Measurements from ENCODE around the gene TMEM130. TPM values are rescaled to one million over a fixed set of nuclear protein-coding genes. Genes with fewer than 3 reads are reported as not detected.
"Not testable (repeated sequence)": the region's sequence is repeated elsewhere in the genome, so short reads cannot be mapped to it uniquely, and the experiment has no call there.

TMEM130 gene
- total RNA-seq, 1 donor from 2014 or later = 5.7 TPM

- ATAC-seq (peak; percentile 85), DNase-seq (ENCODE audit: low spot score) (peak; percentile 84)
- intact Hi-C loops (cut with DNase I) = no loop called here
Observed at GRCh38 chr7:98878365-98879197, 8.8 kb upstream of the TMEM130 start, which contains the start of gene TRRAP. TSS of gene TRRAP (plus strand) at chr7:98878532. CDS start at chr7:98881151, 2,619 bp downstream.

DNA sequence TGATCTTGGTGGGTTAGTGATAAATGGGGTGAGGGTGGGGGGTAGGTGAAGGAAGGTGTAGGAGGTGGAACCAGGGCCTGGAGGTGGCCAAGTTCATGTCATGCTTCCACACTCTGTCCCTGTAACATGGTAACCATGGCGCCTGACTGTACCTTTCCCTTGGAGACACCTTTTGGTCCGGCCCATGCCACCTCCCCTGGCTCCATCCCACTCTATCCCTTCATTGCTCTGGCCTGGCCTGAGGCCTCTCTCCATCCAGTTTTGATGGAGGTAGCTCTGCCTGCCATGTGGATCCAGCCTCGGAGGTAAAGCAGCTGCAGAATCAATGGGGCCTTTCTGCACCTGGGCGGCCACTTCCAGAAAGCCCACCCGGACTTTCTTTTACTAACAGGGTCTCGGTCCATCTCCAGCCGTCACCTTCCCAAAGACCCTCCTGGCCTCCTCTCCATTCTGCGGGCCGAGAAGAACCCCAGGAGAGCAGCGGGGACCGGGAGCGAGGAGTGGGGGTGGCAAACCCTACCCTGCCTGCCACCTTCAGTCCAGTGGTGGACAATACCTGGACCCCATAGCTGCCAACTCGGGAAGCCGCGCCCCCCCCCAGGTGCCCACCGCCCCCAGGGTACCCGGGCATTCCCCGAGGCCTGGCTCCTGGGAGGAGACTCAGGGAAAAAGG, 8.0 kb upstream of the TMEM130 start:
- no peak for DNase-seq (ENCODE audit: low spot score)
- peak; percentile 31 for ATAC-seq
- intact Hi-C loops (cut with DNase I) = no loop called here

GRCh38 chr7:98877146-98877545, 7.3 kb upstream of the TMEM130 start:
- intact Hi-C loops (cut with DNase I) = no loop called here
- no peak for ATAC-seq
- peak; percentile 50 for DNase-seq (ENCODE audit: low spot score)

GRCh38 chr7:98875501-98875900, 5.7 kb upstream of the TMEM130 start:
- no peak for ATAC-seq
- DNase-seq (ENCODE audit: low spot score) = peak; percentile 42
- intact Hi-C loops (cut with DNase I) = no loop called here

DNA sequence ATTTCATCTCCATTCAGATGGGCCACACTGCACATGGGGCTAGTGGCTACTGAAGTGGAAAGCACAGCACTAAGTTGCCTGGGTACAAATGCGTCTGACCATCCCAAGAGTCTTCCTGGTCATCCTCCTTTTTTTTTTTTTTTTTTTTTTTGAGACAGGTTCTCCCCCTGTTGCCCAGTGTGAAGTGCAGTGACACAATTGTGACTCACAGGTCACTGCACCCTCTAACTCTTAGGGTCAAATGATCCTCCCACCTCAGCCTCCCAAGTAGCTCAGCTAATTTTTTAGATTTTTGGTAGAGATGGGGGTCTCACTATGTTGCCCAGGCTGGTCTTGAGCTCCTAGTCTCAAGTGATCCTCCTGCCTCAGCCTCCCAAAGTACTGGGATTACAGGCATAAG, 5.1 kb upstream of the TMEM130 start:
- ATAC-seq (no peak), DNase-seq (ENCODE audit: low spot score) (no peak)
- intact Hi-C loops (cut with DNase I) = no loop called here

DNA sequence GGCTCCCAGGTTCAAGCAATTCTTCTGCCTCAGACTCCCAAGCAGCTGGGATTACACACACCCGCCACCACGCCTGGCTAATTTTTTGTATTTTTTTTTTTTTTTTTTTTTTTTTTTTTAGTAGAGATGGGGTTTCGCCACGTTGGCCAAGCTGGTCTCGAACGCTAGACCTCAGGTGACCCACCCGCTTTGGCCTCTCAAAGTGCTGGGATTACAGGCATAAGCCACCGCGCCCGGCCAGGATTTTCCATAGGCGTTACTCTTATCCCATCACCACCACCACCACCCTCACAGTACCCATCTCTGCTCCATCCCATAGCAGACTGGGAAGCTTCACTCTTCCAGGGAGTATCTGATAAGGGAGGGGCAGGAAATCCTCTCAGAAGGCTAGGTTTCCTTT, 3.8 kb upstream of the TMEM130 start:
- ATAC-seq; intact Hi-C loops (cut with DNase I): not testable (repeated sequence)
- DNase-seq (ENCODE audit: low spot score) = peak; percentile 45

GRCh38 chr7:98872328-98872924, 2.6 kb upstream of the TMEM130 start:
- no peak for DNase-seq (ENCODE audit: low spot score)
- intact Hi-C loops (cut with DNase I) = no loop called here
- ATAC-seq = no peak

GRCh38 chr7:98870807-98871491, 1.1 kb upstream of the TMEM130 start:
- DNase-seq (ENCODE audit: low spot score) (peak; percentile 25), ATAC-seq (no peak)
- intact Hi-C loops (cut with DNase I) = no loop called here

GRCh38 chr7:98870121-98870651, 372 bp upstream of the TMEM130 start:
- peak; percentile 69 for DNase-seq (ENCODE audit: low spot score)
- intact Hi-C loops (cut with DNase I) = no loop called here
- ATAC-seq = peak; percentile 40

DNA sequence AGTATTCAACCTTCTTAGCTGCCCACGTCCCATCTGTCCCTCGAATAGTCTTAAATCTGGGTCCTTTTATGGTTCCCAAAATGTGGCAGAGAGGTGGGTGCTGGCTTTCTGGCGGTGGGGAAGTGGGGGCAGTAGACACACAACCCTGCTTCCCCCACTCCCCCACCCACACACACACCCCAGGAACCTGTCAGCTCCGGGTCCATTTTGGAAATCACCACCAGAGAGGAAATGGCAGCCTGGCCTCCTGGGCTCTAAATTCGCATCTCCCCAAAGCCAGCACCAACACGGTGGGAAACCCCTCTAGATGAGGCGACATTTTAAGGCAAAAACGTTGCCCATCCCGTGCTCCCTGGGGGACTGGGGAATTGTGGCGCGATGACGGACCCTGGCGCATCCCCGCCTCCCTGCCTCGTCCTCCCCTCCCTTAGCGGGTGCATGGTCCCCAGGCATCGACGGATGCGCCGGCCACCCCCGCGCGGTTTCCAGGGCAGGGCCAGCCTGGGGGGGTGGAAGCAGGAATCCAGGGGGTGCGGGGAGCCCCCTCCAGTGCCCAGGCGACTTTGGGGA, 702 bp downstream of the TMEM130 start:
- intact Hi-C loops (cut with DNase I) = no loop called here
- ATAC-seq = no peak
- DNase-seq (ENCODE audit: low spot score) = no peak

GRCh38 chr7:98868450-98868849, 1.4 kb downstream of the TMEM130 start:
- intact Hi-C loops (cut with DNase I) = no loop called here
- no peak for ATAC-seq
- no peak for DNase-seq (ENCODE audit: low spot score)

DNA sequence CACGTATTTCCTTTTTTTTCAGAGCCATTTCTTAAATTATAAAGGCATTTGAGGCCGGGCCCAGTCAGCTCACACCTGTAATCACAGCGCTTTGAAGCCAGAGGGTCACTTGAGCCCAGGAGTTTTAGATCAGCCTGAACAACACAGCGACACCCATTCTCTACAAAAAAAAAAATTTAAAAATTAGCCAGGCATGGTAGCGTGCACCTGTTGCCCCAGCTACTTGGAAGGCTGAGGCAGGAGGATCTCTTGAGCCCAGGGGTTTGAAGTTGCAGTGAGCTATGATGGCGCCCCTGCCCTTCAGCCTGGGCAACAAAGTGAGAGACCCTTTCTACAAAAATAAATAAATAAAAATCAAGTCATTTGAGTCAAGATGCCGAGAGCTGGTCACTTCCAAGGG, 3.0 kb downstream of the TMEM130 start:
- no peak for ATAC-seq
- no peak for DNase-seq (ENCODE audit: low spot score)

GRCh38 chr7:98866351-98866750, 3.5 kb downstream of the TMEM130 start:
- intact Hi-C loops (cut with DNase I) = no loop called here
- DNase-seq (ENCODE audit: low spot score) = no peak
- ATAC-seq = no peak

More for the DNA sequence above, 3.0 kb downstream of the TMEM130 start:
- intact Hi-C loops (cut with DNase I) = no loop called here

- no peak for DNase-seq (ENCODE audit: low spot score)
- ATAC-seq = no peak
- intact Hi-C loops (cut with DNase I) = no loop called here
Observed at GRCh38 chr7:98864731-98865453, 4.9 kb downstream of the TMEM130 start.

- ATAC-seq (no peak), DNase-seq (ENCODE audit: low spot score) (no peak)
- intact Hi-C loops (cut with DNase I) = no loop called here
Observed at GRCh38 chr7:98863601-98864000, 6.2 kb downstream of the TMEM130 start.

DNA sequence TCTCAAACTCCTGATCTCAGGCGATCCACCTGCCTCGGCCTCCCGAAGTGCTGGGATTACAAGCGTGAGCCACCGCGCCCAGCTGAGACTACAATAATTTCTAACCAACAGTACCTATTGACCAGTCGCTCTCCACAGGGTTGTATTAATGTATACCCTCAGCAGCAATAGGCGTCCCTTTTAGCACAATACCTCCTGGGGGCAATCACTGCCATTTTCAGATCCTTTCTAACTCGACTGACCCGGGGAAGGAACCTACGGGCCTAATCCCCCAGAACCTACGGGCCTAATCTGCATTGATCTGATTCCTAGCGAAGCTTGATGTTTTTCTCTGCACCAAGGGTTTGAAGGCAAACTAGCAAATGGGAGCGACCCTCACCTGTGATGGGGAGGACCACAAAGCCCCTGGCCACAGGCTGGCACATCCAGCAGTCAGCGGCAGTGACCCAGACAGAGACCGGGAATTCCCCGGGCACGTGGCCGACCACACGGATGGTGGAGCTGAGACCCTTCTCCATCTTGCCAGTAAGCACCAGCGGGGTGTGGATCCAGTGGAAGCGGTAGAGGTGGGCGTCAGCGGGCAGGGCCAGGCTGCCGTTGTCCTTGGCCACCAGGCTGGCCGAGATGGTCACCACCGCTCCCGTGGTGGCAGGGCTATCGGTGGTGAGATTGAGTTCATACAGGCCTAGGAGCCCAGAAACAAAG, 6.9 kb downstream of the TMEM130 start:
- DNase-seq (ENCODE audit: low spot score) = no peak
- intact Hi-C loops (cut with DNase I) = no loop called here
- no peak for ATAC-seq

DNA sequence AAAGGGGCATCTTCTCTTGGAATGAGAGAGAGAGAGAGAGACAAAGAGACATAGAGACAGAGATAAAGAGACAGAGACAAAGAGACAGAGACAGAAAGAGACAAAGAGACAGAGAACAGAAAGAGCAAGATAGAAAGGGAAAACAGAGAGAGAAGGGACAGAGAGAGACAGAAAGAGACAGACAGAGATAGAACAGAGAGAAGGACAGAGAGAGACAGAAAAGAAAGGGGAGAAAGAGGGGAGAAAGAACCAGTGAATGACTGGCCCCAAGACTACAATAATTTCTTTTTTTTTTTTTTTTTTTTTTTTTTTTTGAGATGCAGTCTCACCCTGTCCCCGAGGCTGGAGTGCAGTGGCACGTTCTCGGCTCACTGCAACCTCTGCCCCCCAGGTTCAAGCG, 7.6 kb downstream of the TMEM130 start:
- ATAC-seq (no peak), DNase-seq (ENCODE audit: low spot score) (no peak)
- intact Hi-C loops (cut with DNase I) = no loop called here

GRCh38 chr7:98860071-98860470, 9.7 kb downstream of the TMEM130 start:
- intact Hi-C loops (cut with DNase I) = no loop called here
- no peak for ATAC-seq
- DNase-seq (ENCODE audit: low spot score) = no peak

Data from sciatic nerve (tissue), 2 donors.